C4-2B (cell line): ENCODE data around the gene XNDC1N.
"Not testable (repeated sequence)": the region's sequence is repeated elsewhere in the genome, so short reads cannot be mapped to it uniquely, and the experiment has no call there.

Experiments
- H3K27ac ChIP-seq: fragments of 450-650 bp; 2 replicates; pipeline ENCODE4 v1.5.1; 2017
- CTCF ChIP-seq: fragments of 450-650 bp; conservative IDR thresholded peaks from 2 replicates; pipeline ENCODE4 v1.5.1; 2017; ENCODE audit warnings: mild to moderate bottlenecking
- ZFX ChIP-seq: fragments of 450-650 bp; IDR thresholded peaks from 2 replicates; pipeline ENCODE4 v1.6.1; 2017

XNDC1N gene

GRCh38 chr11:71908218-71908617, 20.2 kb downstream of the XNDC1N start:
- TF ChIP-seq CTCF (no peak), ZFX (no peak)
- no peak overlapping the region for H3K27ac ChIP-seq

- not testable (repeated sequence) for H3K27ac ChIP-seq
These were observed 27.3 kb downstream of the XNDC1N start for GRCh38 chr11:71901137-71901536.

GRCh38 chr11:71895961-71896360, 32.4 kb downstream of the XNDC1N start:
- TF ChIP-seq CTCF (no peak), ZFX (no peak)
- no peak overlapping the region for H3K27ac ChIP-seq

- H3K27ac ChIP-seq = not testable (repeated sequence)
These were observed 39.1 kb downstream of the XNDC1N start for GRCh38 chr11:71889181-71889872.

GRCh38 chr11:71888335-71889010, 39.9 kb downstream of the XNDC1N start:
- not testable (repeated sequence) for H3K27ac ChIP-seq

GRCh38 chr11:71885806-71886205, 42.6 kb downstream of the XNDC1N start:
- not testable (repeated sequence) for H3K27ac ChIP-seq
